Endothelial cell of umbilical vein (primary cell): ENCODE measurements around the gene MINDY2. TPM values are rescaled to one million over a fixed set of nuclear protein-coding genes. Genes with fewer than 3 reads are reported as not detected.

Experiments
- BruUV-seq: library from RNA; stranded (reverse); fragments of 400-500 nt; replicated peaks from 2 replicates; lab custom pipeline; 2021; lab: Mats Ljungman, UMichigan
- CTCF ChIA-PET: fragments of 300-600, 350-600 bp; sonication (Branson Sonifier 250); formaldehyde crosslinking; loops from one replicate; lab custom pipeline; 2021; ENCODE audit warnings: antibody characterized with exemption, inconsistent platforms; lab: Charles Lee
- POLR2A ChIA-PET: fragments of 300-600, 350-600 bp; sonication (Branson Sonifier 250); formaldehyde crosslinking; loops from one replicate; lab custom pipeline; 2021; ENCODE audit warnings: antibody characterized with exemption, inconsistent platforms; lab: Charles Lee
- DNase-seq: peaks from one replicate; pipeline ENCODE4 v3.0.0-alpha.2; 2011; ENCODE audit warnings: low read depth, low spot score
- FAIRE-seq: peaks from 2 replicates; lab custom pipeline; 2011; peaks lifted over from hg19 to GRCh38; lab: Jason Lieb, UNC
- H2AFZ ChIP-seq: 2 replicates; pipeline ENCODE4 v1.6.0; 2012; ENCODE audit warnings: low read depth, low read length, control low read depth, inconsistent platforms
- H3K27ac ChIP-seq: 2 replicates; pipeline ENCODE4 v1.5.1; 2011; ENCODE audit warnings: low read depth, mild to moderate bottlenecking, control low read depth, low read length, moderate library complexity; ENCODE audit not compliant: insufficient read depth
- H3K27me3 ChIP-seq, 2 experiments: 2 replicates each; pipeline versions ENCODE4 v1.6.0 to v1.6.1; 2011; ENCODE audit warnings: low read length in 2 of 2, mixed read lengths in 1 of 2; ENCODE audit not compliant: control insufficient read depth in 2 of 2, insufficient read depth in 2 of 2
- H3K36me3 ChIP-seq, 2 experiments: 2 replicates in 1 of 2; 3 replicates in 1 of 2; pipeline ENCODE4 v1.5.1; 2011; ENCODE audit warnings: low read length in 2 of 2, mild to moderate bottlenecking in 1 of 2, moderate library complexity in 1 of 2; ENCODE audit not compliant: control insufficient read depth in 2 of 2, insufficient read depth in 2 of 2; ENCODE audit errors: extremely low read depth in 1 of 2
- H3K4me1 ChIP-seq: 3 replicates; pipeline ENCODE4 v1.5.1; 2011; ENCODE audit warnings: mild to moderate bottlenecking, low read length; ENCODE audit not compliant: control insufficient read depth, insufficient read depth; ENCODE audit errors: extremely low read depth
- H3K4me2 ChIP-seq: 2 replicates; pipeline ENCODE4 v1.6.1; 2011; ENCODE audit warnings: low read length, control low read depth, mixed read lengths; ENCODE audit not compliant: insufficient read depth
- H3K4me3 ChIP-seq, 3 experiments: fragments of 200-600 bp in 1 of 3; sonication (generic), shearing (Covaris generic) in 1 of 3; replicated peaks in 1 of 3; 2 replicates each; pipeline ENCODE4 v1.5.1; 2011 to 2016; ENCODE audit warnings: control low read depth in 3 of 3, low read length in 3 of 3, mild to moderate bottlenecking in 2 of 3, inconsistent platforms in 1 of 3, low read depth in 1 of 3, moderate library complexity in 1 of 3; ENCODE audit not compliant: insufficient read depth in 1 of 3
- H3K79me2 ChIP-seq: 2 replicates; pipeline ENCODE4 v1.6.0; 2012; ENCODE audit warnings: low read length, inconsistent platforms; ENCODE audit not compliant: control insufficient read depth, insufficient read depth
- H3K9ac ChIP-seq: replicated peaks from 2 replicates; pipeline ENCODE3; 2011; ENCODE audit warnings: low read length, control low read depth; ENCODE audit not compliant: insufficient read depth; ENCODE audit errors: extremely low read depth
- H3K9me1 ChIP-seq: replicated peaks from 3 replicates; pipeline ENCODE4 v1.6.0; 2011; ENCODE audit warnings: mild to moderate bottlenecking, low read length; ENCODE audit not compliant: control insufficient read depth, insufficient read depth; ENCODE audit errors: extremely low read depth
- H3K9me3 ChIP-seq: replicated peaks from 2 replicates; pipeline ENCODE4 v1.5.1; 2012; ENCODE audit warnings: low read length, inconsistent platforms; ENCODE audit not compliant: control insufficient read depth, insufficient read depth
- H4K20me1 ChIP-seq: replicated peaks from 2 replicates; pipeline ENCODE3; 2011; ENCODE audit warnings: mild to moderate bottlenecking, low read length; ENCODE audit not compliant: control insufficient read depth, insufficient read depth; ENCODE audit errors: extremely low read depth
- CTCF ChIP-seq, 2 donors: IDR thresholded peaks; 1 replicate in 1 of 2; 2 replicates in 1 of 2; pipeline ENCODE4 v1.5.1; 2011; ENCODE audit warnings: low read length in 2 of 2, mild to moderate bottlenecking in 2 of 2, moderate library complexity in 2 of 2, control low read depth in 1 of 2, inconsistent platforms in 1 of 2, low read depth in 1 of 2; ENCODE audit not compliant: insufficient read depth in 1 of 2; ENCODE audit errors: extremely low read depth in 1 of 2
- EZH2 ChIP-seq: IDR thresholded peaks from 2 replicates; pipeline ENCODE4 v1.6.1; 2012; ENCODE audit warnings: borderline replicate concordance, low read depth, mild to moderate bottlenecking, moderate library complexity, low read length, inconsistent platforms; ENCODE audit not compliant: severe bottlenecking
- GATA2 ChIP-seq: IDR thresholded peaks from 2 replicates; pipeline ENCODE4 v1.7.0; 2011; ENCODE audit warnings: low read depth, mild to moderate bottlenecking, moderate library complexity, mixed read lengths, low read length; ENCODE audit not compliant: insufficient read length, insufficient read depth
- JUN ChIP-seq: IDR thresholded peaks from 2 replicates; pipeline ENCODE4 v1.6.1; 2011; ENCODE audit warnings: borderline replicate concordance, low read depth; ENCODE audit not compliant: insufficient read length, insufficient read depth
- MAX ChIP-seq: IDR thresholded peaks from 2 replicates; pipeline ENCODE4 v1.6.1; 2011; ENCODE audit not compliant: insufficient read depth, insufficient read length
- MYC ChIP-seq: IDR thresholded peaks from one replicate; pipeline ENCODE4 v1.6.1; 2011; ENCODE audit warnings: mild to moderate bottlenecking, low read depth, low read length
- POLR2AphosphoS5 ChIP-seq: IDR thresholded peaks from 2 replicates; pipeline ENCODE4 v1.6.1; 2012; ENCODE audit warnings: low read depth, mild to moderate bottlenecking, control low read depth, low read length, moderate library complexity; ENCODE audit not compliant: insufficient read depth
- dilution Hi-C: fragments of 300-500 bp; cut with MboI; formaldehyde crosslinking; loops from one replicate; pipeline ENCODE4 v1.15.0; 2019; ENCODE audit warnings: low sequenced_read_pairs; ENCODE audit not compliant: extremely low pct_ligation_motif_present
- intact Hi-C: fragments of 100-400 bp; cut with micrococcal nuclease; formaldehyde crosslinking; loops from one replicate; pipeline ENCODE4 v1.10.0; 2022
- polyA plus RNA-seq, 4 experiments: library from polyadenylated mRNA; depleted of rRNA in 3 of 4; stranded (reverse) in 3 of 4; unstranded in 1 of 4; fragments of >200 nt; gene quantifications; 2 replicates each; pipeline versions ENCODE4 v1.2.1 to v1.2.3, GENCODE V29; 2011 to 2012; ENCODE audit warnings: missing spikeins in 1 of 4
- total RNA-seq: library from RNA; stranded (reverse); gene quantifications from 2 replicates; pipeline ENCODE4 v1.2.3, GENCODE V29; 2021

Gene MINDY2
- total and polyA plus RNA-seq, 2 donors (not counting 3 experiments of a cell fraction or from before 2014, with no cell fraction given), result 1.6 to 13.7 TPM

GRCh38 chr15:58797505-58797904 lies 26.4 kb downstream of the MINDY2 start:
- Histone ChIP-seq H3K4me2 (no peak overlapping the region), H2AFZ (no peak overlapping the region), H4K20me1 (no peaks in the 10 kb centered on the region), H3K27me3 (no peaks in the 10 kb centered on the region), H3K9ac (no peak overlapping the region), H3K9me3 (no peaks in the 10 kb centered on the region), H3K27ac (no peak overlapping the region), H3K9me1 (no peaks in the 10 kb centered on the region), H3K4me1 (no peaks in the 10 kb centered on the region), H3K79me2 (no peaks in the 10 kb centered on the region), H3K36me3 (no peaks in the 10 kb centered on the region), H3K4me3 (no peak overlapping the region)
- POLR2A ChIA-PET, result no interaction called here
- dilution Hi-C loops, result no loop called here
- intact Hi-C loops, result no loop called here
- TF ChIP-seq JUN (no peak), EZH2 (no peak), MYC (no peak), MAX (no peak), CTCF (IDR thresholded peaks at IDR 0.05; ENCODE audit: extremely low read depth in 1 of 2, insufficient read depth in 1 of 2, low read depth in 1 of 2, low read length in 2 of 2) (no peak), POLR2AphosphoS5 (no peak), GATA2 (no peak)
- no peak for DNase-seq
- CTCF ChIA-PET, result no interaction called here
- no TSS peak for BruUV-seq
- no peak for FAIRE-seq
